Measurements from ENCODE around the gene ADAMTS13.

DNA sequence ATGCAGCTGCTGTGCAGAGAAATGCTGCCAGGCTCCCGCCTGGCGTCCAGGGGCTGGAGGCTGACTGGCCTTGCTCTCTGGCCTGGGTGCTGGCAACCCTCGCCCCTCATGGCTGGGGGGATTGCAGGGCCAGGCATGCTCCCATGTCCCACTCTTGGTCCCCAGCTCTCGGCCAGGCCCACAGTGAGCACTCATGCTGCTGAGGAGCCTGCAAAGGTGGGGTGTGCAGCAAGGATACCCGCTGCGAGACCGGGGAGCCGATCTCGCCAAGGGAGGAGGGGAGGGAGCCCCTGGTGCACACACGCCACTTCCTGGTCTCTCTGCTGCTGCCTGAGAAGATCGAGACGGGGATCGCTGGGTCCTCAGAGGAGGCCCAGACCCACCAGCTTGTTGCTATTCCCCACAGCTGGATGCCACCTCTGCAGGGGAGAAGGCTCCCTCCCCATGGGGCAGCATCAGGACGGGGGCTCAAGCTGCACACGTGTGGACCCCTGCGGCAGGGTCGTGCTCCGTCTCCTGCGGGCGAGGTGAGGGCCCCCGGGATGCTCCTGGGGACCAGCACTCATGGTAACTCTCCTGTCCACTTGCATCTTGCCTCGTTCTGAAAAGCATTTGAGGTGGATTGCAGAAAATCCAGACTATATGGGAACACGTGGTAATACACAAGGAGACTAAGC, 23.3 kb downstream of the ADAMTS13 start:
- no peak for TF ChIP-seq EZH2 (IDR thresholded peaks at IDR 0.05; ENCODE audit: insufficient read depth, poor library complexity, severe bottlenecking)
- no peak for TF ChIP-seq EZH2phosphoT487 (IDR thresholded peaks at IDR 0.05; ENCODE audit: insufficient read depth, low read depth)

All from GM23248 (cell line).